MM.1S (cell line): ENCODE results near the gene ERO1A.

Experiments
- DNase-seq: peaks from one replicate; pipeline ENCODE4 v3.0.0-alpha.2; 2015
- H2AFZ ChIP-seq: fragments of 300-600 bp; sonication (generic); 2 replicates; pipeline ENCODE4 v1.6.0; 2016; ENCODE audit warnings: antibody characterized with exemption, low read length
- H3F3A ChIP-seq: fragments of 300-600 bp; sonication (generic); 2 replicates; pipeline ENCODE4 v1.6.1; 2016; ENCODE audit warnings: mild to moderate bottlenecking, antibody characterized with exemption, low read length, moderate library complexity, mixed read lengths; ENCODE audit not compliant: insufficient read depth
- H3K27ac ChIP-seq: fragments of 300-600 bp; sonication (generic); 2 replicates; pipeline ENCODE4 v1.5.1; 2016; ENCODE audit warnings: mild to moderate bottlenecking, low read length
- H3K27me3 ChIP-seq: fragments of 300-600 bp; sonication (generic); replicated peaks from 2 replicates; pipeline ENCODE4 v1.6.0; 2016; ENCODE audit warnings: low read length; ENCODE audit not compliant: insufficient read depth
- H3K36me3 ChIP-seq: fragments of 300-600 bp; sonication (generic); replicated peaks from 2 replicates; pipeline ENCODE4 v1.6.1; 2016; ENCODE audit warnings: mild to moderate bottlenecking, low read length, mixed read lengths; ENCODE audit not compliant: insufficient read depth
- H3K4me1 ChIP-seq: fragments of 300-600 bp; sonication (generic); 2 replicates; pipeline ENCODE4 v1.6.1; 2016; ENCODE audit warnings: low read length, mixed read lengths
- H3K4me2 ChIP-seq: fragments of 300-600 bp; sonication (generic); 2 replicates; pipeline ENCODE4 v1.6.0; 2016; ENCODE audit warnings: low read depth, low read length
- H3K4me3 ChIP-seq: fragments of 300-600 bp; sonication (generic); 2 replicates; pipeline ENCODE4 v1.5.1; 2016; ENCODE audit warnings: low read length, mixed read lengths
- H3K79me2 ChIP-seq: fragments of 300-600 bp; sonication (generic); 2 replicates; pipeline ENCODE4 v1.6.1; 2016; ENCODE audit warnings: mixed run types, low read length, mixed read lengths
- H3K9ac ChIP-seq: fragments of 300-600 bp; sonication (generic); 2 replicates; pipeline ENCODE4 v1.6.1; 2016; ENCODE audit warnings: low read length, mixed read lengths
- H3K9me2 ChIP-seq: fragments of 300-600 bp; sonication (generic); replicated peaks from 2 replicates; pipeline ENCODE4 v1.6.1; 2016; ENCODE audit warnings: mild to moderate bottlenecking, low read length, mixed read lengths; ENCODE audit not compliant: insufficient read depth
- H3K9me3 ChIP-seq: fragments of 300-600 bp; sonication (generic); replicated peaks from 2 replicates; pipeline ENCODE4 v1.6.1; 2016; ENCODE audit warnings: mild to moderate bottlenecking, low read length, mixed read lengths; ENCODE audit not compliant: insufficient read depth
- H4K20me1 ChIP-seq: fragments of 300-600 bp; sonication (generic); 2 replicates; pipeline ENCODE4 v1.6.1; 2016; ENCODE audit warnings: mild to moderate bottlenecking, low read length, moderate library complexity, mixed read lengths; ENCODE audit not compliant: insufficient read depth
- CTCF ChIP-seq: fragments of 300-600 bp; sonication (generic); IDR thresholded peaks from 2 replicates; pipeline ENCODE4 v1.5.1; 2016; ENCODE audit warnings: antibody characterized with exemption, low read length, mixed read lengths
- EZH2 ChIP-seq: fragments of 300-600 bp; sonication (generic); optimal IDR thresholded peaks from 2 replicates; pipeline ENCODE3; 2017; ENCODE audit warnings: low read depth, mild to moderate bottlenecking, antibody characterized with exemption, low read length, mixed read lengths
- EZH2phosphoT487 ChIP-seq: fragments of 300-600 bp; sonication (generic); IDR thresholded peaks from 2 replicates; pipeline ENCODE4 v1.6.1; 2018; ENCODE audit warnings: antibody characterized with exemption, low read length

Gene ERO1A

GRCh38 chr14:52596861-52597260 lies 98.5 kb downstream of the ERO1A start:
- DNase-seq: no peak
- no peaks in the 10 kb centered on the region for H4K20me1 ChIP-seq
- H3K27ac ChIP-seq: no peak overlapping the region

DNA sequence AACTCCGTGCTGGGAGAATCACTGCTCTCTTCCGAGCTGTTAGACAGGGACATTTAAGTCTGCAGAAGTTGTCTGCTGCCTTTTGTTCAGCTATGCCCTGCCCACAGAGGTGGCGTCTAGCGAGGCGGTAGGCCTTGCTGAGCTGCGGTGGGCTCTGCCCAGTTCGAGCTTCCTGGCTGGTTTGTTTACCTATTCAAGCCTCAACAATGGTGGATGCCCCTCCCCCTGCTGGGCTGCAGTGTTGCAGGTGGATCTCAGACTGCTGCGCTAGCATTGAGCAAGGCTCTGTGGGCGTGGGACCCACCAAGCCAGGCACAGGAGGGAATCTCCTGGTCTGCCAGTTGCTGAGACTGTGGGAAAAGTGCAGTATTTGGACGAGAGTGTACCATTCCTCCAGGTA lies 99.0 kb downstream of the ERO1A start:
- Histone ChIP-seq H3K4me3 (no peak overlapping the region), H3K4me1 (no peaks in the 10 kb centered on the region), H3K9me2 (no peaks in the 10 kb centered on the region), H3K27me3 (no peaks in the 10 kb centered on the region), H4K20me1 (no peaks in the 10 kb centered on the region), H3K9me3 (no peaks in the 10 kb centered on the region), H3K79me2 (no peaks in the 10 kb centered on the region), H3K27ac (no peak overlapping the region), H3F3A (no peaks in the 10 kb centered on the region), H3K36me3 (no peaks in the 10 kb centered on the region), H3K9ac (no peak overlapping the region), H3K4me2 (no peak overlapping the region), H2AFZ (no peak overlapping the region)
- no peak for DNase-seq
- TF ChIP-seq CTCF (no peak), EZH2 (no peak), EZH2phosphoT487 (no peak)

More at GRCh38 chr14:52596861-52597260, 98.5 kb downstream of the ERO1A start:
- TF ChIP-seq EZH2phosphoT487 (no peak), CTCF (no peak)
- Histone ChIP-seq H3K36me3 (no peaks in the 10 kb centered on the region), H3K4me2 (no peak overlapping the region), H3K27me3 (no peaks in the 10 kb centered on the region), H3K4me1 (no peaks in the 10 kb centered on the region), H3K9me2 (no peaks in the 10 kb centered on the region), H2AFZ (no peak overlapping the region), H3F3A (no peaks in the 10 kb centered on the region), H3K9me3 (no peaks in the 10 kb centered on the region), H3K9ac (no peak overlapping the region), H3K4me3 (no peak overlapping the region), H3K79me2 (no peaks in the 10 kb centered on the region)

- Histone ChIP-seq H3K9ac (no peak overlapping the region), H3K79me2 (no peaks in the 10 kb centered on the region), H2AFZ (no peak overlapping the region), H3K9me3 (no peaks in the 10 kb centered on the region), H3K36me3 (no peaks in the 10 kb centered on the region), H3K27me3 (no peaks in the 10 kb centered on the region), H4K20me1 (no peaks in the 10 kb centered on the region), H3K4me3 (no peak overlapping the region), H3K27ac (no peak overlapping the region), H3F3A (no peaks in the 10 kb centered on the region), H3K4me2 (no peak overlapping the region), H3K4me1 (no peaks in the 10 kb centered on the region), H3K9me2 (no peaks in the 10 kb centered on the region)
- DNase-seq: no peak
- TF ChIP-seq CTCF (no peak), EZH2 (no peak), EZH2phosphoT487 (no peak)
Measured at GRCh38 chr14:52590318-52590717, 105.0 kb downstream of the ERO1A start.
